ENCODE measurements around the gene THPO.

Gene THPO

DNA sequence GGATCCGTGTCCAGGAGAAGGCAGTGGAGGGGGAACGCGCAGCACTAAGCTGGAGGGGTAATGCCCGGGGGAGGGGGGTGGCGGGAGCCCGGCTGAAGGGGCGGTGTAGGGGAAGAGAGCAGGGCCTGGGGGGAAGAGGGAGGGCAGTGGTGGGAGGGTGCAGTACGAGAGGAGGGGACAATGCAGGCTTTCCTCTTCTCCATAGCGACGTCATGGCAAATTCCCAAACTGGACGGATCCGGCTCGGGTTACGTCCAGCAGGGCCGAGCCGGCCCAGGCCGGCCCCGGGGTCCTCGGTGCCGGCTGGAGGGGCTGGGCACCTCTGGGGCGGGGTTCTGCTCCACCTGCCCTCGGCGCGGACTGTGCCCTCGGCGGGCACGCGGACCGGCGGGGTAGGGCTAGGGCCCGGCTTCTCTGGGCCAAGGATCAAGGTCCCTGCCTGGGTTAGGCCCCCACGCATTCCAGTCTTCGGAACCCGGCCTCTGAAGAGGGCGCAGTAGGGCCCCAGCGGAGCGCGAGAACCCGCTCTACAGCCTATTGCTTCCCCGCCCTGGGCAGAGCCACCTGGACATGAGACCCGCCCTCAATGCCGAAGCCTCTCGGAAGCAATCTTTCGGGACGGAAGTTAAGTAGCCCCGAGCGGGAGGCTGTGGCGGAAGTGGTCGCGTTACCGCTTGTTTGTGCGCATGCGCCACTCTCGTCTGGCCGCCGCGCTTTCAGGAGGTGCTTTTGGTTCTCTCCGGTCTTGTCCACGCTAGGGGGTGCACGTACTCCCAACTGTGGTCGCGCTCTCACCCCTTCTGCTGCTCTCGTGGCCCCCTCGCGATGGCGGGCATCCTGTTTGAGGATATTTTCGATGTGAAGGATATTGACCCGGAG lies 15.1 kb downstream of the THPO start:
- no peak for TF ChIP-seq CTBP1 (IDR thresholded peaks at IDR 0.05; ENCODE audit: borderline replicate concordance)
- TF ChIP-seq L3MBTL2 (conservative IDR thresholded peaks at IDR 0.05), result peak; percentile 55
- no peak for TF ChIP-seq SUZ12 (IDR thresholded peaks at IDR 0.05)
- TF ChIP-seq HDGF (IDR thresholded peaks at IDR 0.05; ENCODE audit: borderline replicate concordance), result 0 out of 2 replicates have a peak, but pooled peaks have one; percentile 21
- ChIA-PET POLR2A (interaction anchor here (0.8 to 2.7 kb wide), 6 partner anchors 9 to 26 kb away, joined by 3 to 14 read pairs (median 6); partner anchors contain the start of genes CHRD and FAM131A), CTCF (interaction anchor here (1.4 kb wide), 1 partner anchor 9 kb away, joined by 3 read pairs; no protein-coding TSS in a partner anchor)
- DNase-seq (ENCODE audit: extremely low spot score), result peak; percentile 89

GRCh38 chr3:184361932-184362667 lies 15.9 kb downstream of the THPO start:
- CTCF ChIA-PET, result interaction anchor here (1.1 to 1.4 kb wide), 2 partner anchors 9 to 17 kb away, joined by 3 read pairs; no protein-coding TSS in a partner anchor
- peak; percentile 34 for DNase-seq (ENCODE audit: extremely low spot score)
- TF ChIP-seq ELF4 (IDR thresholded peaks at IDR 0.05) (no peak), ARNT (IDR thresholded peaks at IDR 0.05) (no peak), BHLHE40 (IDR thresholded peaks at IDR 0.05; ENCODE audit: borderline replicate concordance) (no peak), HDGF (IDR thresholded peaks at IDR 0.05; ENCODE audit: borderline replicate concordance) (no peak), SP1 (IDR thresholded peaks at IDR 0.05) (no peak), SUZ12 (IDR thresholded peaks at IDR 0.05) (no peak), FOXK2 (IDR thresholded peaks at IDR 0.05) (no peak), FOXA1 (IDR thresholded peaks at IDR 0.05) (no peak), L3MBTL2 (conservative IDR thresholded peaks at IDR 0.05) (no peak), LEF1 (IDR thresholded peaks at IDR 0.05; ENCODE audit: borderline replicate concordance) (no peak), ZNF384 (IDR thresholded peaks at IDR 0.05) (no peak), CTBP1 (IDR thresholded peaks at IDR 0.05; ENCODE audit: borderline replicate concordance) (no peak), NFRKB (IDR thresholded peaks at IDR 0.05) (no peak), FOXM1 (IDR thresholded peaks at IDR 0.05; ENCODE audit: borderline replicate concordance) (no peak)
- POLR2A ChIA-PET, result interaction anchor here (0.8 to 2.7 kb wide), 6 partner anchors 10 to 184 kb away, joined by 3 to 14 read pairs (median 6); partner anchors contain the start of genes CHRD and FAM131A

DNA sequence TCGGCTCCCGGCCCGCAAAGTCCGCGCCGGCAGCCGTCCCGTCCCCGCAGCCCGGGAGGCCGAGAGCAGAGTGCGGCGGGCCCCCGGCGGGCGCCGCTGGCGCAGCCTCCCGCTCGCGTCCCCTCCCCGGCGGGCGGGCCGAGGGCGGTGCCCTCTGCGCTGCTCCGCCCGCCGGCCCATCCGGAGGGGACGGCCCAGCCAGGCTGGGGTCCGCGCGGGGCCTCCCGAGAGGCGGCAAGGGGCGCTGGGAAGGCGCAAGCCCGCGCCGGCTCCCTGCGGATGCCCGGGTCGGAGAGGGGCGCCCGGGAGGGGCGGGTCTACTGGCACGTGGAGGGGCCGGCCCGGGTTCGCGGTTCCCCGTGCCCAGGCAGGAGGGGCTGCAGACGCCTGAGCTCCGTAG lies 16.5 kb downstream of the THPO start, which contains the start of the genes CLCN2 and POLR2H:
CLCN2 (minus strand) TSS at position 74 of the 400 bp plus-strand sequence. CDS start 126 bp downstream, outside the sequence.
POLR2H (plus strand) TSS at position 179 of the 400 bp plus-strand sequence. CDS start 1,783 bp downstream, outside the sequence.
- ChIA-PET POLR2A (interaction anchor here (0.8 to 2.7 kb wide), 6 partner anchors 13 to 185 kb away, joined by 3 to 9 read pairs (median 4); partner anchors contain the start of genes CHRD and FAM131A), CTCF (interaction anchor here (1.1 to 1.4 kb wide), 2 partner anchors 10 to 16 kb away, joined by 3 read pairs; no protein-coding TSS in a partner anchor)
- TF ChIP-seq BHLHE40 (IDR thresholded peaks at IDR 0.05; ENCODE audit: borderline replicate concordance) (no peak), L3MBTL2 (conservative IDR thresholded peaks at IDR 0.05) (no peak), NFRKB (IDR thresholded peaks at IDR 0.05) (no peak), ARNT (IDR thresholded peaks at IDR 0.05) (no peak), HDGF (IDR thresholded peaks at IDR 0.05; ENCODE audit: borderline replicate concordance) (no peak), CTBP1 (IDR thresholded peaks at IDR 0.05; ENCODE audit: borderline replicate concordance) (no peak), ZNF384 (IDR thresholded peaks at IDR 0.05) (no peak)
- peak; percentile 50 for DNase-seq (ENCODE audit: extremely low spot score)

DNA sequence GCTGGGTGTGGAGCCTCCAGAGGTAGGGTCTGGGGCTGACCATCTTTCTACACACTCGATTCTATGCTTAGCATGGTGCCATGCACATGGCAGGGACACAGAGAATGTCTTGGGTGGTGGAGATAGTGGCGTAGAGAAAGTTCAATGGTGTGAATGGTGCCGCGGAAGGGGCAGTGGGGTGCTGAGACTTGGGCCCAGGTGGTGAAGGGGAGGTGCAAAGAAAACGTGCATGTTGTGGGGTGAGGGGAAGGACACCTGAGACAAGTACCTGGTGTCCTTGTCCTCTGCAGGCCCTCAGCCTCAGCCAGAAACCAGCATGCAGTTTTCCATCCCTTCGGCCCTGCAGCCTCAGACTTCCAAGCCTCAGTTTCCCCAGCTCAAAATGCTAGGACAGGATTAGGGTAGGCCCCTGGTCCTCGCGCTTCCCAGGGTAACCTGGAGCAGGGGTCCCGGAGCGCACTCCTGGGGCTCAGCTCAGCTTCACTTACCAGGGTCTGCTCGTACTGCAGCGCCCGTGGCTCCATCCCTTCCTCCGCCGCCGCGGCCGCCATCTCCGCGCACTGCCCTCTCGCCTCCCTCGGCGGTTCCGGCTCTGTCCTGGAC lies 17.0 kb downstream of the THPO start:
- CTCF ChIA-PET, result interaction anchor here (1.1 kb wide), 1 partner anchor 15 kb away, joined by 3 read pairs; no protein-coding TSS in a partner anchor
- DNase-seq (ENCODE audit: extremely low spot score), result no peak
- POLR2A ChIA-PET, result interaction anchor here (0.8 to 2.7 kb wide), 5 partner anchors 13 to 185 kb away, joined by 3 to 9 read pairs (median 4); partner anchors contain the start of gene FAM131A
- TF ChIP-seq TARDBP (IDR thresholded peaks at IDR 0.05), result no peak
- TF ChIP-seq BHLHE40 (IDR thresholded peaks at IDR 0.05; ENCODE audit: borderline replicate concordance), result no peak
- no peak for TF ChIP-seq NFRKB (IDR thresholded peaks at IDR 0.05)
- no peak for TF ChIP-seq L3MBTL2 (conservative IDR thresholded peaks at IDR 0.05)
- no peak for TF ChIP-seq SP1 (IDR thresholded peaks at IDR 0.05)
- TF ChIP-seq ZNF384 (IDR thresholded peaks at IDR 0.05), result no peak
- TF ChIP-seq FOXK2 (IDR thresholded peaks at IDR 0.05), result no peak
- TF ChIP-seq LEF1 (IDR thresholded peaks at IDR 0.05; ENCODE audit: borderline replicate concordance), result no peak
- no peak for TF ChIP-seq FOXM1 (IDR thresholded peaks at IDR 0.05; ENCODE audit: borderline replicate concordance)
- no peak for TF ChIP-seq CTBP1 (IDR thresholded peaks at IDR 0.05; ENCODE audit: borderline replicate concordance)
- no peak for TF ChIP-seq ARNT (IDR thresholded peaks at IDR 0.05)
- TF ChIP-seq SUZ12 (IDR thresholded peaks at IDR 0.05), result no peak
- TF ChIP-seq HDGF (IDR thresholded peaks at IDR 0.05; ENCODE audit: borderline replicate concordance), result no peak
- TF ChIP-seq ELF4 (IDR thresholded peaks at IDR 0.05), result no peak
- TF ChIP-seq PKNOX1 (IDR thresholded peaks at IDR 0.05), result no peak
- no peak for TF ChIP-seq FOXA1 (IDR thresholded peaks at IDR 0.05)

GRCh38 chr3:184360070-184360928 lies 17.7 kb downstream of the THPO start:
- POLR2A ChIA-PET, result interaction anchor here (0.9 to 1.7 kb wide), 2 partner anchors 61 to 186 kb away, joined by 3 to 4 read pairs; no protein-coding TSS in a partner anchor
- CTCF ChIA-PET, result no interaction called here
- TF ChIP-seq ELF4 (IDR thresholded peaks at IDR 0.05), result no peak
- no peak for TF ChIP-seq SP1 (IDR thresholded peaks at IDR 0.05)
- no peak for TF ChIP-seq TARDBP (IDR thresholded peaks at IDR 0.05)
- TF ChIP-seq NFRKB (IDR thresholded peaks at IDR 0.05), result no peak
- no peak for TF ChIP-seq PKNOX1 (IDR thresholded peaks at IDR 0.05)
- no peak for TF ChIP-seq FOXK2 (IDR thresholded peaks at IDR 0.05)
- no peak for TF ChIP-seq L3MBTL2 (conservative IDR thresholded peaks at IDR 0.05)
- TF ChIP-seq BHLHE40 (IDR thresholded peaks at IDR 0.05; ENCODE audit: borderline replicate concordance), result no peak
- TF ChIP-seq FOXA1 (IDR thresholded peaks at IDR 0.05), result no peak
- TF ChIP-seq HDGF (IDR thresholded peaks at IDR 0.05; ENCODE audit: borderline replicate concordance), result no peak
- no peak for TF ChIP-seq FOXM1 (IDR thresholded peaks at IDR 0.05; ENCODE audit: borderline replicate concordance)
- no peak for TF ChIP-seq ZNF384 (IDR thresholded peaks at IDR 0.05)
- TF ChIP-seq SUZ12 (IDR thresholded peaks at IDR 0.05), result no peak
- no peak for TF ChIP-seq ARNT (IDR thresholded peaks at IDR 0.05)
- DNase-seq (ENCODE audit: extremely low spot score), result no peak
